Neural progenitor cell (in vitro differentiated cells): ENCODE results near the gene GIT2. TPM values are rescaled to one million over a fixed set of nuclear protein-coding genes. Genes with fewer than 3 reads are reported as not detected.

Experiments
- DNase-seq: peaks from one replicate; pipeline ENCODE4 v3.0.0-alpha.2; 2016; ENCODE audit warnings: low spot score
- H2AFZ ChIP-seq: fragments of 200-600 bp; sonication (generic); replicated peaks from 2 replicates; pipeline ENCODE4 v1.6.1; 2016; ENCODE audit warnings: antibody characterized with exemption
- H3F3A ChIP-seq: fragments of 200-600 bp; sonication (generic); 2 replicates; pipeline ENCODE4 v1.6.1; 2016; ENCODE audit warnings: antibody characterized with exemption, low read depth
- H3K27ac ChIP-seq: fragments of 200-600 bp; sonication (generic); 2 replicates; pipeline ENCODE4 v1.5.1; 2016; ENCODE audit warnings: mild to moderate bottlenecking
- H3K27me3 ChIP-seq: fragments of 200-600 bp; sonication (generic); 2 replicates; pipeline ENCODE4 v1.6.1; 2016; ENCODE audit warnings: mild to moderate bottlenecking, moderate library complexity
- H3K36me3 ChIP-seq: fragments of 200-600 bp; sonication (generic); 2 replicates; pipeline ENCODE4 v1.5.1; 2016
- H3K4me1 ChIP-seq: fragments of 200-600 bp; sonication (generic); 2 replicates; pipeline ENCODE4 v1.6.1; 2016; ENCODE audit warnings: mixed run types
- H3K4me2 ChIP-seq: fragments of 200-600 bp; sonication (generic); 2 replicates; pipeline ENCODE4 v1.6.1; 2016
- H3K4me3 ChIP-seq: fragments of 200-600 bp; sonication (generic); 2 replicates; pipeline ENCODE4 v1.5.1; 2016
- H3K79me2 ChIP-seq: fragments of 200-600 bp; sonication (generic); 2 replicates; pipeline ENCODE4 v1.6.1; 2016; ENCODE audit warnings: low read depth
- H3K9ac ChIP-seq: fragments of 200-600 bp; sonication (generic); 2 replicates; pipeline ENCODE4 v1.6.1; 2016
- H3K9me3 ChIP-seq: fragments of 200-600 bp; sonication (generic); 2 replicates; pipeline ENCODE4 v1.5.1; 2016; ENCODE audit warnings: low read depth
- H4K20me1 ChIP-seq: fragments of 200-600 bp; sonication (generic); 2 replicates; pipeline ENCODE4 v1.6.1; 2016; ENCODE audit warnings: low read depth
- H3K27ac Mint-ChIP-seq: 3 replicates; pipeline ENCODE4 v1.8.0; 2021; ENCODE audit warnings: mixed read lengths
- H3K27me3 Mint-ChIP-seq: 2 replicates; pipeline ENCODE4 v1.8.0; 2022; ENCODE audit warnings: low read depth, mild to moderate bottlenecking, inconsistent platforms, moderate library complexity, mixed read lengths; ENCODE audit not compliant: insufficient read depth
- H3K36me3 Mint-ChIP-seq: 3 replicates; pipeline ENCODE4 v1.8.0; 2021; ENCODE audit warnings: mixed read lengths
- H3K4me1 Mint-ChIP-seq: 3 replicates; pipeline ENCODE4 v1.8.0; 2021; ENCODE audit warnings: mixed read lengths
- H3K4me3 Mint-ChIP-seq: 3 replicates; pipeline ENCODE4 v1.8.0; 2021; ENCODE audit warnings: mild to moderate bottlenecking, moderate library complexity, mixed read lengths
- H3K9me3 Mint-ChIP-seq: 3 replicates; pipeline ENCODE4 v1.8.0; 2020; ENCODE audit warnings: mixed read lengths
- CTCF ChIP-seq: fragments of 200-600 bp; sonication (generic); IDR thresholded peaks from 2 replicates; pipeline ENCODE4 v1.5.1; 2017; ENCODE audit warnings: antibody characterized with exemption, mild to moderate bottlenecking
- EZH2 ChIP-seq: fragments of 200-600 bp; sonication (generic); IDR thresholded peaks from 2 replicates; pipeline ENCODE4 v1.6.1; 2017; ENCODE audit warnings: antibody characterized with exemption, mild to moderate bottlenecking, moderate library complexity
- EZH2phosphoT487 ChIP-seq: fragments of 200-600 bp; sonication (generic); IDR thresholded peaks from 2 replicates; pipeline ENCODE4 v1.6.1; 2017; ENCODE audit warnings: antibody characterized with exemption
- total RNA-seq: library from RNA; depleted of rRNA; stranded (reverse); fragments of >200 nt; gene quantifications from 2 replicates; pipeline ENCODE4 v1.2.3, GENCODE V29; 2015; ENCODE audit warnings: low replicate concordance

Gene GIT2
- total RNA-seq, 1 donor from 2014 or later = 28.5 TPM

- Mint-ChIP-seq H3K4me3 (no peak overlapping the region), H3K4me1 (peaks cover 7% of the 10 kb centered on the region), H3K27me3 (peaks cover 5% of the 10 kb centered on the region), H3K36me3 (peaks cover 13% of the 10 kb centered on the region), H3K27ac (peak overlapping the region; percentile 50), H3K9me3 (no peaks in the 10 kb centered on the region)
- H3K4me1 ChIP-seq = no peaks in the 10 kb centered on the region
- no peak overlapping the region for H3K27ac ChIP-seq
- no peak overlapping the region for H3K9ac ChIP-seq
- DNase-seq = no peak
- TF ChIP-seq CTCF (no peak), EZH2phosphoT487 (no peak), EZH2 (no peak)
- H3F3A ChIP-seq = no peaks in the 10 kb centered on the region
- H3K9me3 ChIP-seq = no peaks in the 10 kb centered on the region
- H3K36me3 ChIP-seq = no peaks in the 10 kb centered on the region
- H3K27me3 ChIP-seq = no peaks in the 10 kb centered on the region
- H3K79me2 ChIP-seq = no peaks in the 10 kb centered on the region
- no peaks in the 10 kb centered on the region for H4K20me1 ChIP-seq
- no peak overlapping the region for H2AFZ ChIP-seq
- H3K4me3 ChIP-seq = no peak overlapping the region
- H3K4me2 ChIP-seq = no peak overlapping the region
These were observed 73.1 kb downstream of the GIT2 start for GRCh38 chr12:109923038-109923437.

- H3K9me3 ChIP-seq = no peaks in the 10 kb centered on the region
- H3K4me2 ChIP-seq = no peak overlapping the region
- no peak overlapping the region for H3K4me3 Mint-ChIP-seq
- no peak overlapping the region for H3K9ac ChIP-seq
- no peaks in the 10 kb centered on the region for H3K9me3 Mint-ChIP-seq
- no peak overlapping the region for H3K27ac ChIP-seq
- peaks cover 14% of the 10 kb centered on the region for H3K36me3 Mint-ChIP-seq
- H2AFZ ChIP-seq = no peak overlapping the region
- no peaks in the 10 kb centered on the region for H3K27me3 ChIP-seq
- no peak for DNase-seq
- no peak overlapping the region for H3K4me3 ChIP-seq
- H3K4me1 Mint-ChIP-seq = peaks cover 7% of the 10 kb centered on the region
- no peaks in the 10 kb centered on the region for H3K4me1 ChIP-seq
- H3K79me2 ChIP-seq = no peaks in the 10 kb centered on the region
- H4K20me1 ChIP-seq = no peaks in the 10 kb centered on the region
- TF ChIP-seq EZH2phosphoT487 = no peak
- TF ChIP-seq EZH2 = no peak
- no peak for TF ChIP-seq CTCF
- H3K27me3 Mint-ChIP-seq = peaks cover 5% of the 10 kb centered on the region
- no peaks in the 10 kb centered on the region for H3K36me3 ChIP-seq
- no peaks in the 10 kb centered on the region for H3F3A ChIP-seq
- no peak overlapping the region for H3K27ac Mint-ChIP-seq
These were observed 74.2 kb downstream of the GIT2 start for GRCh38 chr12:109921982-109922381.

- Histone ChIP-seq H4K20me1 (no peaks in the 10 kb centered on the region), H3K27ac (no peak overlapping the region), H3K36me3 (no peaks in the 10 kb centered on the region), H3K4me2 (no peak overlapping the region), H3K4me1 (no peaks in the 10 kb centered on the region), H3K9me3 (no peaks in the 10 kb centered on the region), H2AFZ (no peak overlapping the region), H3K4me3 (no peak overlapping the region), H3K9ac (no peak overlapping the region), H3F3A (no peaks in the 10 kb centered on the region), H3K79me2 (no peaks in the 10 kb centered on the region), H3K27me3 (no peaks in the 10 kb centered on the region)
- Mint-ChIP-seq H3K36me3 (peaks cover 25% of the 10 kb centered on the region), H3K27me3 (peaks cover 7% of the 10 kb centered on the region), H3K9me3 (no peaks in the 10 kb centered on the region), H3K27ac (no peak overlapping the region), H3K4me1 (peaks cover 7% of the 10 kb centered on the region), H3K4me3 (no peak overlapping the region)
- TF ChIP-seq EZH2phosphoT487 (no peak), EZH2 (no peak), CTCF (no peak)
- no peak for DNase-seq
These were observed 75.8 kb downstream of the GIT2 start for GRCh38 chr12:109920261-109920780.
